Ovary (tissue), 10 donors: Measurements from ENCODE around the gene LCN2. TPM values are rescaled to one million over a fixed set of nuclear protein-coding genes. Genes with fewer than 3 reads are reported as not detected.
A peak's percentile ranks its signal among the peaks of the same experiment; 100 is the strongest.

Source experiments
- DNase-seq, 5 donors: peaks; one replicate each; pipeline ENCODE4 v3.0.0-alpha.2; 2019 to 2020
- H3K27ac ChIP-seq, 2 donors: fragments of 200-600 bp; one replicate each; pipeline versions ENCODE4 v1.5.1 to v1.8.0; 2019 to 2022
- H3K27me3 ChIP-seq: fragments of 200-600 bp; one replicate; pipeline ENCODE4 v1.8.0; 2022
- H3K36me3 ChIP-seq: fragments of 200-600 bp; sonication (generic); one replicate; pipeline ENCODE4 v1.5.1; 2019
- H3K4me1 ChIP-seq: one replicate; pipeline ENCODE4 v1.8.1; 2013; ENCODE audit warnings: mild to moderate bottlenecking, moderate library complexity; ENCODE audit not compliant: insufficient read depth
- H3K4me3 ChIP-seq: fragments of 200-600 bp; sonication (generic); one replicate; pipeline ENCODE4 v1.5.1; 2017
- H3K9me3 ChIP-seq, 2 donors: fragments of 200-600 bp in 1 of 2; sonication (generic) in 1 of 2; one replicate each; pipeline versions ENCODE4 v1.5.1 to v1.8.1; 2013 to 2019; ENCODE audit warnings: mild to moderate bottlenecking in 1 of 2, moderate library complexity in 1 of 2
- CTCF ChIP-seq, 3 donors: fragments of 450-650 bp in 2 of 3; fragments of 200-600 bp in 1 of 3; IDR thresholded peaks; one replicate each; pipeline versions ENCODE4 v1.5.1 to v1.8.0; 2016 to 2022; ENCODE audit warnings: antibody characterized with exemption in 3 of 3, mild to moderate bottlenecking in 1 of 3
- EP300 ChIP-seq: sonication (generic); formaldehyde crosslinking; IDR thresholded peaks from one replicate; pipeline ENCODE4 v1.6.1; 2017; ENCODE audit warnings: antibody characterized with exemption
- POLR2A ChIP-seq: fragments of 450-650 bp; IDR thresholded peaks from one replicate; pipeline ENCODE4 v1.6.1; 2017; ENCODE audit warnings: antibody characterized with exemption, mild to moderate bottlenecking, moderate library complexity
- WGBS, 3 donors: extraction: QIAGEN DNeasy Blood & Tissue Kit in 1 of 3; methylation state at CpG; one replicate each; pipeline versions ENCODE4 v1.1.5 to v1.1.7; 2013 to 2017; 5-methylcytosine and 5-hydroxymethylcytosine counted together
- intact Hi-C, 4 donors: fragments of 100-400 bp; cut with DNase I; formaldehyde crosslinking; loops; one replicate each; pipeline versions ENCODE4 v1.11.0 to v1.15.1; 2022 to 2023
- long read RNA-seq, 3 donors: library from polyadenylated mRNA in 2 of 3; unstranded in 2 of 3; transcript quantifications; one replicate each; pipeline ENCODE4 v2.0.0 and lab custom pipeline, GENCODE V29; 2021 to 2026
- polyA plus RNA-seq, 2 donors: library from polyadenylated mRNA; stranded (reverse); fragments of 200-250 nt in 1 of 2; fragments of 350-450 nt in 1 of 2; fragmentation: Illumina TruSeq in 1 of 2; extraction: RNeasy Lipid Tissue Mini Kit (QIAGEN cat#74804) in 1 of 2; gene quantifications; one replicate each; pipeline ENCODE4 v1.2.3, GENCODE V29; 2013 to 2014
- total RNA-seq, 7 donors: library from RNA; depleted of rRNA in 2 of 7; stranded (reverse); fragments of >200 nt in 2 of 7; fragmentation: NEBNext Ultra II Directional in 3 of 7; extraction: Animal tissue kit (Norgen Biotek cat#: 25700) in 3 of 7; gene quantifications; one replicate each; pipeline versions ENCODE4 v1.1.0 to v1.2.4, GENCODE V29; 2016 to 2023
- donor health status: DM: no; HTN: no; CAD: no; lungs with moderate emphysema.
- donor health status: DM: no; HTN: no; CAD: no.
- donor health status: Bipolar disorder and iron deficiency.
- donor health status: DM: yes; HTN: yes; CAD: no.
- donor health status: DM: no; HTN: no; CAD: no.
- donor health status: DM: yes; HTN: yes; CAD: no.

The LCN2 gene
- total RNA-seq, result 10 to 100 TPM in 2 of 7 donors, 1 to 10 TPM in 3, under 1 TPM in 1, not detected in 1; 0.33 to 19.5 (median 4.3) TPM
- under 1 TPM in 1 of 2 donors, not detected in 1; 0.46 TPM for polyA plus RNA-seq
- long read RNA-seq, donor 1, result 0 reads
- long read RNA-seq, donor 2, partial matches to known transcripts, result 0 of 1 reads
- long read RNA-seq, donor 2, other reads (novel, unspliced or antisense), result 0 of 1 reads
- long read RNA-seq, donor 3, result 0 reads

GRCh38 chr9:128149001-128149701, at the start of gene LCN2:
Gene LCN2 (plus strand): TSS chr9:128149453. CDS start chr9:128149526, 73 bp downstream.
- H3K36me3 ChIP-seq, result no peaks in the 10 kb centered on the region
- no peak for TF ChIP-seq POLR2A
- TF ChIP-seq EP300, result no peak
- no peak for TF ChIP-seq CTCF (IDR thresholded peaks at IDR 0.05)
- no peaks in the 10 kb centered on the region for H3K27me3 ChIP-seq
- H3K9me3 ChIP-seq, result no peaks in the 10 kb centered on the region
- intact Hi-C loops, result no loop called here
- no peak within 1 kb of the TSS for H3K27ac ChIP-seq
- H3K4me3 ChIP-seq, result no peak within 1 kb of the TSS
- no peaks in the 10 kb centered on the region for H3K4me1 ChIP-seq
- 71 to 75% (median 72%) methylated on average over 9 of the region's 9 CpGs for WGBS, 3 donors
- peak in 1 of 5 donors; percentile 9 for DNase-seq

DNA sequence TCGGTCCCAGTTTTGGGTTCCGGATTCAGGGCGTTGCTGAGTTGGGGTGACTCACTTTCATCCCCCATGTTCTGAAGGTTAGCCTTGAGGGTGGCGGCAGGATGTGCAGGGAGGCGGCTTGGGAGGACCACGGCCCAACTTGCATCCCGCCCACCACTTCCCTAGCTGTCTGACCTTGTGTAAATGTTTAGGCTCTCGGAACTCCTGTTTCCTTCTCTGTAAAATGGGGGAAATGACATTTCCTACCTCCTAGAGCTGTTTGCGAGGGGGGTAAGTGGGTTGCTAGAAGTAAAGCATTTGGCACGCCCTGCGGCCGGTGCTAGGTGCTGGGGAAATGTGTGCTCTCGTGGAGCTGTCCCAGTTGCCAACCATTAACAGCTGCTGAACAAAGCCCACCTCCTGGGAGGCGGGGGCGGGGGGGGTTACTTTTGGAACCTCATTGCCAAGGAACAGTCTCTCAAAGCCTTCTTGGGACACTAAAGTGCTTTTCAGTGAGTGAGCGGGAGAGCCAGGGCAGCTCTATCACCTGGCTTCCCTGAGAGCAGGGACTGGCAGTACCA, 49.2 kb upstream of the LCN2 start:
- Histone ChIP-seq H3K9me3 (no peaks in the 10 kb centered on the region), H3K27me3 (no peaks in the 10 kb centered on the region), H3K4me1 (peaks cover 54% of the 10 kb centered on the region), H3K36me3 (no peaks in the 10 kb centered on the region), H3K4me3 (peak overlapping the region; percentile 49), H3K27ac (peak overlapping the region; percentile 54 to 84)
- 14 to 32% (median 15%) methylated on average over 16 of the region's 16 CpGs for WGBS, 3 donors
- peak in 1 of 5 donors; percentile 52 for DNase-seq
- TF ChIP-seq EP300, result no peak
- no peak for TF ChIP-seq CTCF (IDR thresholded peaks at IDR 0.05)
- TF ChIP-seq POLR2A, result no peak
- intact Hi-C loops, result loop anchor here in 2 of 4 donors (5.0 to 10.0 kb wide), 2 partner anchors 43 to 45 kb away; no protein-coding TSS in a partner anchor

DNA sequence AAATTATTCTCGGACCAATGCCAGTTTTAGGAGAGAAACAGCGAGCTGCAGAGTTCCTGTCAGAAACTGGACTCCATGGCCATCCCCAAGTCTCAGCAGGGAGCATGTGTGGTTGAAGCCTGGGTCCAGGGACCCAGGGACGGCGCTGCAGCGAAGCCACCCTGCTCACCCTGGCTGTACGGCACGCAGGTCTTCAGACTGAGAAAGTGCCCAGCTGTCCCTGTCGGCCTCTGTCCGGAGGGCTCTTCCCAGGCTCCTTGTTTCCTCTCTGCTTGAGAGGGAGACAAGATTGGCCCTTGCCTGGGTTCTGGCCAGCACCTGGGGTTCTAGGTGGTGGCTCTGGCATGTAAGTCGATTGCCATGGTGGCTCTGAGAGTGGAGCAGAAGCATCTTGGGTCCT, 48.7 kb upstream of the LCN2 start:
- 56 to 70% (median 64%) methylated on average over 10 of the region's 10 CpGs for WGBS, 3 donors
- Histone ChIP-seq H3K27ac (peak overlapping the region; percentile 10 to 84), H3K36me3 (no peaks in the 10 kb centered on the region), H3K27me3 (no peaks in the 10 kb centered on the region), H3K4me3 (peak overlapping the region; percentile 49), H3K9me3 (no peaks in the 10 kb centered on the region), H3K4me1 (peaks cover 53% of the 10 kb centered on the region)
- intact Hi-C loops, result loop anchor here in 1 of 4 donors (10.0 kb wide), 1 partner anchor 46 kb away; no protein-coding TSS in a partner anchor
- DNase-seq, result peak in 1 of 5 donors; percentile 31
- TF ChIP-seq EP300 (no peak), CTCF (IDR thresholded peaks at IDR 0.05) (no peak), POLR2A (no peak)

- no peaks in the 10 kb centered on the region for H3K27me3 ChIP-seq
- peak in 1 of 5 donors; percentile 41 for DNase-seq
- peak overlapping the region in 1 of 2 donors; percentile 84 for H3K27ac ChIP-seq
- H3K36me3 ChIP-seq, result no peaks in the 10 kb centered on the region
- WGBS, 3 donors, result 45 to 62% (median 48%) methylated on average over 12 of the region's 12 CpGs
- intact Hi-C loops, result loop anchor here in 1 of 4 donors (10.0 kb wide), 1 partner anchor 46 kb away; no protein-coding TSS in a partner anchor
- H3K4me1 ChIP-seq, result peaks cover 53% of the 10 kb centered on the region
- H3K9me3 ChIP-seq, result no peaks in the 10 kb centered on the region
- no peak for TF ChIP-seq POLR2A
- TF ChIP-seq CTCF (IDR thresholded peaks at IDR 0.05), result no peak
- no peak for TF ChIP-seq EP300
- no peak overlapping the region for H3K4me3 ChIP-seq
Observed at GRCh38 chr9:128101231-128101661, 48.0 kb upstream of the LCN2 start.
